ENCODE results near the gene KRTAP2-2. TPM values are rescaled to one million over a fixed set of nuclear protein-coding genes. Genes with fewer than 3 reads are reported as not detected.

KRTAP2-2 gene
- total and polyA plus RNA-seq, 7 donors = not detected

GRCh38 chr17:41012326-41013120 is 42.5 kb downstream of the KRTAP2-2 start:
- 77 to 78% methylated on average over 6 of the region's 6 CpGs for WGBS, 2 donors
- H3K9me3 ChIP-seq = no peaks in the 10 kb centered on the region

GRCh38 chr17:41010441-41010840 is 44.6 kb downstream of the KRTAP2-2 start:
- Histone ChIP-seq H3K27ac (no peak overlapping the region), H3K9me3 (no peaks in the 10 kb centered on the region), H3K4me1 (no peaks in the 10 kb centered on the region), H3K27me3 (no peaks in the 10 kb centered on the region), H3K36me3 (no peaks in the 10 kb centered on the region), H3K4me3 (no peak overlapping the region)
- intact Hi-C loops (cut with DNase I) = no loop called here
- no peak for DNase-seq
- TF ChIP-seq CTCF (IDR thresholded peaks at IDR 0.05) (no peak), POLR2AphosphoS5 (IDR thresholded peaks at IDR 0.05) (no peak), POLR2A (IDR thresholded peaks at IDR 0.05) (no peak), EP300 (IDR thresholded peaks at IDR 0.05) (no peak)

More at GRCh38 chr17:41012326-41013120, 42.5 kb downstream of the KRTAP2-2 start:
- no peak overlapping the region for H3K4me3 ChIP-seq
- DNase-seq = no peak
- no peaks in the 10 kb centered on the region for H3K36me3 ChIP-seq
- no peaks in the 10 kb centered on the region for H3K27me3 ChIP-seq
- H3K4me1 ChIP-seq = no peaks in the 10 kb centered on the region
- H3K27ac ChIP-seq = no peak overlapping the region
- intact Hi-C loops (cut with DNase I) = no loop called here
- no peak for TF ChIP-seq EP300 (IDR thresholded peaks at IDR 0.05)
- no peak for TF ChIP-seq POLR2AphosphoS5 (IDR thresholded peaks at IDR 0.05)
- TF ChIP-seq CTCF (IDR thresholded peaks at IDR 0.05) = no peak
- no peak for TF ChIP-seq POLR2A (IDR thresholded peaks at IDR 0.05)

GRCh38 chr17:41009936-41010335 is 45.1 kb downstream of the KRTAP2-2 start:
- H3K4me1 ChIP-seq = no peaks in the 10 kb centered on the region
- TF ChIP-seq CTCF (IDR thresholded peaks at IDR 0.05) = no peak
- no peak for TF ChIP-seq POLR2A (IDR thresholded peaks at IDR 0.05)
- no peak for TF ChIP-seq EP300 (IDR thresholded peaks at IDR 0.05)
- TF ChIP-seq POLR2AphosphoS5 (IDR thresholded peaks at IDR 0.05) = no peak
- H3K36me3 ChIP-seq = no peaks in the 10 kb centered on the region
- DNase-seq = no peak
- intact Hi-C loops (cut with DNase I) = no loop called here
- H3K9me3 ChIP-seq = no peaks in the 10 kb centered on the region
- H3K27me3 ChIP-seq = no peaks in the 10 kb centered on the region
- H3K4me3 ChIP-seq = no peak overlapping the region
- 94% methylated on average over 1 of the region's 1 CpG for WGBS, 2 donors
- H3K27ac ChIP-seq = no peak overlapping the region

GRCh38 chr17:41009301-41009760 is 45.7 kb downstream of the KRTAP2-2 start:
- H3K9me3 ChIP-seq = no peaks in the 10 kb centered on the region
- WGBS, 2 donors = 48 to 64% methylated on average over 4 of the region's 4 CpGs
- DNase-seq = no peak
- H3K4me3 ChIP-seq = no peak overlapping the region
- no peaks in the 10 kb centered on the region for H3K4me1 ChIP-seq
- H3K36me3 ChIP-seq = no peaks in the 10 kb centered on the region
- no peaks in the 10 kb centered on the region for H3K27me3 ChIP-seq
- no peak overlapping the region for H3K27ac ChIP-seq
- intact Hi-C loops (cut with DNase I) = no loop called here
- TF ChIP-seq POLR2A (IDR thresholded peaks at IDR 0.05) = no peak
- no peak for TF ChIP-seq POLR2AphosphoS5 (IDR thresholded peaks at IDR 0.05)
- no peak for TF ChIP-seq EP300 (IDR thresholded peaks at IDR 0.05)
- no peak for TF ChIP-seq CTCF (IDR thresholded peaks at IDR 0.05)

All from sigmoid colon (tissue), 7 donors.